Measurements from ENCODE around the gene C15orf40. TPM values are rescaled to one million over a fixed set of nuclear protein-coding genes. Genes with fewer than 3 reads are reported as not detected.

The C15orf40 gene
- total RNA-seq, 4 donors from 2014 or later, result 10.7 to 33.8 (median 19.9) TPM

GRCh38 chr15:83016906-83017305 is 5.5 kb upstream of the C15orf40 start:
- TF ChIP-seq, protein P1, sequence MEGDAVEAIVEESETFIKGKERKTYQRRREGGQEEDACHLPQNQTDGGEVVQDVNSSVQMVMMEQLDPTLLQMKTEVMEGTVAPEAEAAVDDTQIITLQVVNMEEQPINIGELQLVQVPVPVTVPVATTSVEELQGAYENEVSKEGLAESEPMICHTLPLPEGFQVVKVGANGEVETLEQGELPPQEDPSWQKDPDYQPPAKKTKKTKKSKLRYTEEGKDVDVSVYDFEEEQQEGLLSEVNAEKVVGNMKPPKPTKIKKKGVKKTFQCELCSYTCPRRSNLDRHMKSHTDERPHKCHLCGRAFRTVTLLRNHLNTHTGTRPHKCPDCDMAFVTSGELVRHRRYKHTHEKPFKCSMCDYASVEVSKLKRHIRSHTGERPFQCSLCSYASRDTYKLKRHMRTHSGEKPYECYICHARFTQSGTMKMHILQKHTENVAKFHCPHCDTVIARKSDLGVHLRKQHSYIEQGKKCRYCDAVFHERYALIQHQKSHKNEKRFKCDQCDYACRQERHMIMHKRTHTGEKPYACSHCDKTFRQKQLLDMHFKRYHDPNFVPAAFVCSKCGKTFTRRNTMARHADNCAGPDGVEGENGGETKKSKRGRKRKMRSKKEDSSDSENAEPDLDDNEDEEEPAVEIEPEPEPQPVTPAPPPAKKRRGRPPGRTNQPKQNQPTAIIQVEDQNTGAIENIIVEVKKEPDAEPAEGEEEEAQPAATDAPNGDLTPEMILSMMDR (IDR thresholded peaks at IDR 0.05), result no peak
- no peak for TF ChIP-seq POLR2A (IDR thresholded peaks at IDR 0.05)
- Histone ChIP-seq H3K27me3 (no peaks in the 10 kb centered on the region), H3K27ac (no peak overlapping the region), H3K36me3 (peaks cover 0 to 46% (median 0%) of the 10 kb centered on the region in 3 donors), H3K4me3 (no peak overlapping the region), H3K4me1 (peaks cover 0 to 7% (median 1%) of the 10 kb centered on the region in 4 donors), H3K9me3 (no peaks in the 10 kb centered on the region)
- no peak for DNase-seq

DNA sequence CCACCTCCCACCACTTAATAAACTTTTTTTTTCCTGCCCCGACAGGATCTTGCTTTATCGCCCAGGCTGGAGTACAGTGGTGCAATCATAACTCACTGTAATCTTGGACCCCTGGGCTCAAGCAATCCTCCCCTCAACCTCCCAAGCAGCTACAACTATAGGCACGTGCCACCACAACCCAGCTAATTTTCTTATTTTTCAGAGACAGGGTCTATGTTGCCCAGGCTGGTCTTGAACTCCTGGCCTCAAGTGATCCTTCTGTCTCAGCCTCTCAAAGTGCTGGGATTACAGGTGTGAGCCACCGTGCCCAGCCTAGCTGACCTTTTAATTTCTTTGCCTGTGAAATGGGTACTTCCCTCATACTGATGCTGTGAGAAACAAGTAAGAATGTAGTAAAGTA is 3.9 kb upstream of the C15orf40 start:
- TF ChIP-seq, protein P1 (IDR thresholded peaks at IDR 0.05), result no peak
- no peak for TF ChIP-seq POLR2A (IDR thresholded peaks at IDR 0.05)
- no peak for DNase-seq
- H3K27me3 ChIP-seq, result no peaks in the 10 kb centered on the region
- peaks cover 0 to 13% (median 6%) of the 10 kb centered on the region in 4 donors for H3K4me1 ChIP-seq
- H3K36me3 ChIP-seq, result peaks cover 0 to 37% (median 0%) of the 10 kb centered on the region in 3 donors
- H3K9me3 ChIP-seq, result no peaks in the 10 kb centered on the region
- H3K27ac ChIP-seq, result no peak overlapping the region
- H3K4me3 ChIP-seq, result no peak overlapping the region

- no peak overlapping the region for H3K27ac ChIP-seq
- DNase-seq, result no peak
- H3K27me3 ChIP-seq, result no peaks in the 10 kb centered on the region
- H3K9me3 ChIP-seq, result no peaks in the 10 kb centered on the region
- peaks cover 0 to 32% (median 0%) of the 10 kb centered on the region in 3 donors for H3K36me3 ChIP-seq
- no peak overlapping the region for H3K4me3 ChIP-seq
- TF ChIP-seq, protein P1 (IDR thresholded peaks at IDR 0.05), result no peak
- TF ChIP-seq POLR2A (IDR thresholded peaks at IDR 0.05), result no peak
- H3K4me1 ChIP-seq, result peaks cover 0 to 21% (median 8%) of the 10 kb centered on the region in 4 donors
Observed at GRCh38 chr15:83014205-83014653, 2.8 kb upstream of the C15orf40 start.

GRCh38 chr15:83012636-83013035 is 1.2 kb upstream of the C15orf40 start:
- H3K4me3 ChIP-seq, result no peak overlapping the region
- H3K9me3 ChIP-seq, result no peaks in the 10 kb centered on the region
- H3K36me3 ChIP-seq, result peaks cover 0 to 34% (median 0%) of the 10 kb centered on the region in 3 donors
- H3K27me3 ChIP-seq, result no peaks in the 10 kb centered on the region
- H3K27ac ChIP-seq, result no peak overlapping the region
- TF ChIP-seq, protein P1 (IDR thresholded peaks at IDR 0.05), result no peak
- TF ChIP-seq POLR2A (IDR thresholded peaks at IDR 0.05), result no peak
- H3K4me1 ChIP-seq, result peaks cover 0 to 21% (median 8%) of the 10 kb centered on the region in 4 donors
- no peak for DNase-seq

DNA sequence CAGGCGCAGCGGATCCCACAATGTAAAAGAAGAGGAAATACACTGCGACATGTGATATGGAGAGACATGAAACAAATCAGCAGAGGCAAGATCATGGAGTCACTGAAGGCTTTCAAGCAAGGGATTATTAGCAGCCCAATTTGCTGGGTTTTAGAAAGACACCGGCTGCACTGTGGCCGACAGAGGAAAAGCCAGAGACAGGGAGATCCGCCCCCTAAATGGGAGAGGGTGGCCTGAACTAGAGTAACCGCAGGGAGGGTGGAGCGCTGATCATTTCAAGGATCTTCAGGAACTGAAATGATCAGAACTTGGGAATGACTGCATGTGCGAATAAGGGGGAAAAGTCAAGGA is 612 bp upstream of the C15orf40 start:
- Histone ChIP-seq H3K4me1 (peaks cover 0 to 21% (median 8%) of the 10 kb centered on the region in 4 donors), H3K27me3 (no peaks in the 10 kb centered on the region), H3K36me3 (peaks cover 0 to 34% (median 0%) of the 10 kb centered on the region in 3 donors), H3K4me3 (peak overlapping the region; percentile 67 to 94 (median 80)), H3K27ac (peak overlapping the region; percentile 70 to 90 (median 84)), H3K9me3 (no peaks in the 10 kb centered on the region)
- DNase-seq, result no peak
- TF ChIP-seq, protein P1 (IDR thresholded peaks at IDR 0.05), result no peak
- TF ChIP-seq POLR2A (IDR thresholded peaks at IDR 0.05), result no peak

Measured in Peyer's patch (tissue), 4 donors.